IPS-18c (cell line): ENCODE measurements around the gene NFKBIB.
"Not testable (repeated sequence)": the region's sequence is repeated elsewhere in the genome, so short reads cannot be mapped to it uniquely, and the experiment has no call there.

ENCODE experiments used
- H3K4me3 ChIP-seq: 2 replicates; pipeline ENCODE4 v1.7.0; 2013; ENCODE audit warnings: low read depth, mild to moderate bottlenecking, low read length, moderate library complexity; ENCODE audit not compliant: insufficient read depth
- H3K9me3 ChIP-seq: one replicate; pipeline ENCODE4 v1.6.1; 2013; ENCODE audit warnings: mild to moderate bottlenecking, low read length, moderate library complexity; ENCODE audit not compliant: control insufficient read depth, insufficient read depth

Gene NFKBIB

GRCh38 chr19:38941466-38941865 lies 41.7 kb downstream of the NFKBIB start:
- not testable (repeated sequence) for H3K4me3 ChIP-seq, H3K9me3 ChIP-seq

GRCh38 chr19:38941979-38942378 lies 42.2 kb downstream of the NFKBIB start:
- Histone ChIP-seq H3K4me3 (no peak overlapping the region), H3K9me3 (no peaks in the 10 kb centered on the region)

- Histone ChIP-seq H3K4me3 (no peak overlapping the region), H3K9me3 (no peaks in the 10 kb centered on the region)
Observed at GRCh38 chr19:38942471-38943181, 42.9 kb downstream of the NFKBIB start.

- Histone ChIP-seq H3K4me3 (no peak overlapping the region), H3K9me3 (no peaks in the 10 kb centered on the region)
Observed at GRCh38 chr19:38944981-38945506, 45.3 kb downstream of the NFKBIB start.

- no peak overlapping the region for H3K4me3 ChIP-seq
Observed at GRCh38 chr19:38945562-38946228, 45.9 kb downstream of the NFKBIB start.

GRCh38 chr19:38946229-38947010 lies 46.7 kb downstream of the NFKBIB start:
- H3K4me3 ChIP-seq: no peak overlapping the region
- no peaks in the 10 kb centered on the region for H3K9me3 ChIP-seq

More at GRCh38 chr19:38945562-38946228, 45.9 kb downstream of the NFKBIB start:
- no peaks in the 10 kb centered on the region for H3K9me3 ChIP-seq

GRCh38 chr19:38949580-38950367 lies 50.0 kb downstream of the NFKBIB start:
- Histone ChIP-seq H3K9me3 (no peaks in the 10 kb centered on the region), H3K4me3 (peak overlapping the region; percentile 56)

- H3K9me3 ChIP-seq: no peaks in the 10 kb centered on the region
- no peak overlapping the region for H3K4me3 ChIP-seq
Observed at GRCh38 chr19:38951187-38951586, 51.4 kb downstream of the NFKBIB start.

- Histone ChIP-seq H3K9me3 (no peaks in the 10 kb centered on the region), H3K4me3 (no peak overlapping the region)
Observed at GRCh38 chr19:38952395-38953165, 52.8 kb downstream of the NFKBIB start.

GRCh38 chr19:38953677-38954076 lies 53.9 kb downstream of the NFKBIB start:
- no peak overlapping the region for H3K4me3 ChIP-seq

GRCh38 chr19:38956264-38956663 lies 56.5 kb downstream of the NFKBIB start:
- H3K9me3 ChIP-seq: peaks cover 5% of the 10 kb centered on the region
- no peak overlapping the region for H3K4me3 ChIP-seq

More at GRCh38 chr19:38953677-38954076, 53.9 kb downstream of the NFKBIB start:
- peaks cover 3% of the 10 kb centered on the region for H3K9me3 ChIP-seq

- Histone ChIP-seq H3K4me3 (no peak overlapping the region), H3K9me3 (peaks cover 5% of the 10 kb centered on the region)
Observed at GRCh38 chr19:38958301-38958700, 58.5 kb downstream of the NFKBIB start.
